ENCODE results near the gene SLC2A13.

The SLC2A13 gene

GRCh38 chr12:40105515-40106201 is at the start of gene SLC2A13:
SLC2A13 (minus strand) TSS chr12:40106081; CDS start chr12:40105808, 273 bp downstream.
- DNase-seq = peak; percentile 88

GRCh38 chr12:40154381-40154780 is 48.5 kb upstream of the SLC2A13 start:
- no peak for DNase-seq

- no peak for DNase-seq
Observed at GRCh38 chr12:40153432-40153831, 47.6 kb upstream of the SLC2A13 start.

- DNase-seq = no peak
Observed at GRCh38 chr12:40152783-40153383, 47.0 kb upstream of the SLC2A13 start.

GRCh38 chr12:40149673-40150260 is 43.9 kb upstream of the SLC2A13 start:
- no peak for DNase-seq

GRCh38 chr12:40146800-40147797 is 41.2 kb upstream of the SLC2A13 start:
- DNase-seq = no peak

- DNase-seq = no peak
Observed at GRCh38 chr12:40145896-40146295, 40.0 kb upstream of the SLC2A13 start.

- DNase-seq = no peak
Observed at GRCh38 chr12:40144023-40144422, 38.1 kb upstream of the SLC2A13 start.

GRCh38 chr12:40142001-40142744 is 36.3 kb upstream of the SLC2A13 start:
- DNase-seq = no peak

GRCh38 chr12:40138526-40138925 is 32.6 kb upstream of the SLC2A13 start:
- no peak for DNase-seq

GRCh38 chr12:40137252-40137651 is 31.4 kb upstream of the SLC2A13 start:
- no peak for DNase-seq

- no peak for DNase-seq
Observed at GRCh38 chr12:40127408-40127807, 21.5 kb upstream of the SLC2A13 start.

- DNase-seq = no peak
Observed at GRCh38 chr12:40123496-40123895, 17.6 kb upstream of the SLC2A13 start.

GRCh38 chr12:40122842-40123241 is 17.0 kb upstream of the SLC2A13 start:
- no peak for DNase-seq

- no peak for DNase-seq
Observed at GRCh38 chr12:40117818-40118217, 11.9 kb upstream of the SLC2A13 start.

- DNase-seq = no peak
Observed at GRCh38 chr12:40110586-40110985, 4.7 kb upstream of the SLC2A13 start.

GRCh38 chr12:40107803-40108620 is 2.1 kb upstream of the SLC2A13 start:
- no peak for DNase-seq

GRCh38 chr12:40107098-40107802 is 1.4 kb upstream of the SLC2A13 start:
- DNase-seq = peak; percentile 87

- no peak for DNase-seq
Observed at GRCh38 chr12:40106655-40107054, 774 bp upstream of the SLC2A13 start.

GRCh38 chr12:40106202-40106533 is 287 bp upstream of the SLC2A13 start:
- no peak for DNase-seq

- DNase-seq = no peak
Observed at GRCh38 chr12:40105265-40105514, 691 bp downstream of the SLC2A13 start.

Measured in islet precursor cell (in vitro differentiated cells).